ENCODE measurements around the gene SLC6A8.
"Not testable (repeated sequence)": the region's sequence is repeated elsewhere in the genome, so short reads cannot be mapped to it uniquely, and the experiment has no call there.

Gene SLC6A8

GRCh38 chrX:153694256-153694655, 6.5 kb downstream of the SLC6A8 start:
- not testable (repeated sequence) for DNase-seq

GRCh38 chrX:153694687-153695270, 7.1 kb downstream of the SLC6A8 start:
- no peak for DNase-seq

- no peak for DNase-seq
Measured at GRCh38 chrX:153696100-153696499, 8.4 kb downstream of the SLC6A8 start.

- not testable (repeated sequence) for DNase-seq
Measured at GRCh38 chrX:153696538-153696937, 8.8 kb downstream of the SLC6A8 start.

- not testable (repeated sequence) for DNase-seq
Measured at GRCh38 chrX:153696986-153697722, 9.4 kb downstream of the SLC6A8 start.

GRCh38 chrX:153697924-153698865, 10.5 kb downstream of the SLC6A8 start:
- DNase-seq, result no peak

- DNase-seq, result not testable (repeated sequence)
Measured at GRCh38 chrX:153699210-153699783, 11.6 kb downstream of the SLC6A8 start.

- DNase-seq, result not testable (repeated sequence)
Measured at GRCh38 chrX:153699784-153700371, 12.2 kb downstream of the SLC6A8 start.

- no peak for DNase-seq
Measured at GRCh38 chrX:153700376-153700945, 12.7 kb downstream of the SLC6A8 start.

GRCh38 chrX:153700967-153701366, 13.2 kb downstream of the SLC6A8 start:
- no peak for DNase-seq

GRCh38 chrX:153701706-153702105, 14.0 kb downstream of the SLC6A8 start:
- no peak for DNase-seq

GRCh38 chrX:153702336-153703035, 14.8 kb downstream of the SLC6A8 start:
- DNase-seq, result no peak

GRCh38 chrX:153703036-153703370, 15.3 kb downstream of the SLC6A8 start:
- no peak for DNase-seq

- no peak for DNase-seq
Measured at GRCh38 chrX:153704021-153704526, 16.3 kb downstream of the SLC6A8 start.

- not testable (repeated sequence) for DNase-seq
Measured at GRCh38 chrX:153704631-153705402, 17.1 kb downstream of the SLC6A8 start.

GRCh38 chrX:153705403-153706060, 17.8 kb downstream of the SLC6A8 start:
- not testable (repeated sequence) for DNase-seq

GRCh38 chrX:153706799-153707198, 19.1 kb downstream of the SLC6A8 start:
- DNase-seq, result no peak

GRCh38 chrX:153707406-153707805, 19.7 kb downstream of the SLC6A8 start:
- no peak for DNase-seq

GRCh38 chrX:153708415-153708814, 20.7 kb downstream of the SLC6A8 start:
- no peak for DNase-seq
